A549 (cell line): ENCODE results near the gene SDC3. TPM values are rescaled to one million over a fixed set of nuclear protein-coding genes. Genes with fewer than 3 reads are reported as not detected.
A peak's percentile ranks its signal among the peaks of the same experiment; 100 is the strongest.

Experiments
- ATAC-seq, 2 experiments: fragments of 200-7000 bp in 1 of 2; fragments of >200 bp in 1 of 2; cut with Nextera tagmentation in 1 of 2; cut with Tn5 transposase in 1 of 2; 3 replicates each; pipeline versions ENCODE4 v1.8.0 to v1.9.1; 2018 to 2020; ENCODE audit warnings: mild to moderate bottlenecking in 1 of 2, moderate library complexity in 1 of 2
- CTCF ChIA-PET: fragments of 300-600 bp; sonication (Branson Sonifier 250); formaldehyde crosslinking; extraction: SDS; loops from one replicate; lab custom pipeline; 2021; ENCODE audit warnings: antibody characterized with exemption, inconsistent platforms; lab: Yijun Ruan, JAX
- POLR2A ChIA-PET: fragments of 350-600 bp; formaldehyde crosslinking; extraction: SDS; loops from one replicate; lab custom pipeline; 2021; ENCODE audit warnings: antibody characterized with exemption, inconsistent platforms; lab: Yijun Ruan, JAX
- DNase-seq, 2 experiments: peaks; one replicate each; pipeline versions ENCODE4 v3.0.0 to v3.0.0-alpha.2; 2011 to 2016; ENCODE audit warnings: low read depth in 1 of 2, low spot score in 1 of 2
- FAIRE-seq: peaks from 2 replicates; lab custom pipeline; 2011; peaks lifted over from hg19 to GRCh38; lab: Jason Lieb, UNC
- H3K27ac ChIP-seq, 2 experiments: fragments of >200 bp; sonication (Bioruptor Twin); formaldehyde crosslinking; 3 replicates each; pipeline ENCODE4 v1.5.1; 2016 to 2017
- H3K4me1 ChIP-seq: fragments of >200 bp; sonication (Bioruptor Twin); formaldehyde crosslinking; 3 replicates; pipeline ENCODE4 v1.6.1; 2016
- H3K4me2 ChIP-seq: fragments of >200 bp; sonication (Bioruptor Twin); formaldehyde crosslinking; 3 replicates; pipeline ENCODE4 v1.6.1; 2016
- H3K4me3 ChIP-seq: fragments of >200 bp; sonication (Bioruptor Twin); formaldehyde crosslinking; 3 replicates; pipeline ENCODE4 v1.5.1; 2016
- H3K9me3 ChIP-seq: fragments of >200 bp; sonication (Bioruptor Twin); formaldehyde crosslinking; 3 replicates; pipeline ENCODE4 v1.6.1; 2016
- BHLHE40 ChIP-seq: IDR thresholded peaks from 2 replicates; pipeline ENCODE4 v1.6.1; 2012; ENCODE audit warnings: low read depth, low read length, inconsistent platforms
- CBX2 ChIP-seq: fragments of 200-600 bp; sonication (generic); IDR thresholded peaks from 2 replicates; pipeline ENCODE4 v1.6.1; 2016; ENCODE audit warnings: low read depth, mild to moderate bottlenecking, borderline replicate concordance
- EP300 ChIP-seq, 2 experiments: fragments of >200 bp; sonication (Bioruptor Twin); formaldehyde crosslinking; IDR thresholded peaks; 2 replicates in 1 of 2; 3 replicates in 1 of 2; pipeline ENCODE4 v1.6.1; 2016 to 2017
- FOSB ChIP-seq: fragments of 250-450 bp; sonication (Bioruptor Pico); IDR thresholded peaks from 2 replicates; pipeline ENCODE4 v1.5.0; 2020; ENCODE audit warnings: mild to moderate bottlenecking, moderate library complexity
- FOXS1 ChIP-seq: fragments of 250-450 bp; sonication (Bioruptor Pico); IDR thresholded peaks from 2 replicates; pipeline ENCODE4 v1.5.0; 2020; ENCODE audit warnings: mild to moderate bottlenecking, moderate library complexity
- JUNB ChIP-seq: fragments of >200 bp; sonication (Bioruptor Twin); formaldehyde crosslinking; IDR thresholded peaks from 2 replicates; pipeline ENCODE4 v1.6.1; 2016
- KDM1A ChIP-seq: fragments of 200-600 bp; sonication (generic); IDR thresholded peaks from 2 replicates; pipeline ENCODE4 v1.6.1; 2016; ENCODE audit warnings: low read depth, mild to moderate bottlenecking
- MAFK ChIP-seq: fragments of 450-650 bp; IDR thresholded peaks from 2 replicates; pipeline ENCODE4 v1.6.1; 2014; ENCODE audit not compliant: partially characterized antibody
- POLR2A ChIP-seq: IDR thresholded peaks from 2 replicates; pipeline ENCODE4 v1.6.1; 2012; ENCODE audit warnings: mild to moderate bottlenecking, low read length
- POLR2AphosphoS2 ChIP-seq: conservative IDR thresholded peaks from 2 replicates; pipeline ENCODE4 v1.6.1; 2012; ENCODE audit warnings: low read length, improper control_type of control experiment, inconsistent platforms
- RFX5 ChIP-seq: fragments of 450-650 bp; IDR thresholded peaks from 2 replicates; pipeline ENCODE4 v1.7.1; 2014; ENCODE audit warnings: antibody characterized with exemption, mild to moderate bottlenecking, moderate library complexity
- RNF2 ChIP-seq: fragments of 200-600 bp; sonication (generic); IDR thresholded peaks from 2 replicates; pipeline ENCODE4 v1.6.1; 2016; ENCODE audit warnings: low read depth, mild to moderate bottlenecking, antibody characterized with exemption, moderate library complexity, borderline replicate concordance
- SREBF2 ChIP-seq: fragments of 450-650 bp; IDR thresholded peaks from 2 replicates; pipeline ENCODE4 v1.6.1; 2014; ENCODE audit warnings: mild to moderate bottlenecking, moderate library complexity
- TP53 ChIP-seq: fragments of 250-450 bp; sonication (Bioruptor Pico); IDR thresholded peaks from 2 replicates; pipeline ENCODE4 v1.5.0; 2021; ENCODE audit warnings: mild to moderate bottlenecking, moderate library complexity
- ZC3H11A ChIP-seq: fragments of 450-650 bp; IDR thresholded peaks from 2 replicates; pipeline ENCODE4 v1.6.1; 2014; ENCODE audit warnings: antibody characterized with exemption, mild to moderate bottlenecking
- ZSCAN20 ChIP-seq: fragments of 250-450 bp; sonication (Bioruptor Pico); IDR thresholded peaks from 2 replicates; pipeline ENCODE4 v1.8.0; 2022; ENCODE audit warnings: mild to moderate bottlenecking, moderate library complexity
- WGBS: methylation state at CpG from one replicate; pipeline ENCODE4 v1.1.6; 2017; ENCODE audit errors: missing lambda C conversion rate; 5-methylcytosine and 5-hydroxymethylcytosine counted together
- polyA plus RNA-seq, 4 experiments: library from polyadenylated mRNA; depleted of rRNA in 3 of 4; stranded (reverse); fragments of >200 nt; fragmentation: RNase III in 1 of 4; extraction: RNeasy Plus Mini Kit Qiagen cat#74134 plus additional on column Dnase treatment in 1 of 4; gene quantifications; 2 replicates in 3 of 4; 3 replicates in 1 of 4; pipeline ENCODE4 v1.2.3, GENCODE V29; 2011 to 2017
- TF ChIP-seq, protein P1 (sequence below): fragments of 250-450 bp; sonication (Bioruptor Pico); IDR thresholded peaks from 2 replicates; pipeline ENCODE4 v1.5.0; 2020; ENCODE audit warnings: low read depth, mild to moderate bottlenecking, moderate library complexity
- TF ChIP-seq, protein P2 (sequence below): IDR thresholded peaks from 2 replicates; pipeline ENCODE4 v1.6.1; 2012; ENCODE audit warnings: low read depth, borderline replicate concordance

The SDC3 gene
- polyA plus RNA-seq, 2 of the 4 experiments (the other 2 are of a cell fraction): 2.0 to 8.9 TPM

- ChIA-PET CTCF (interaction anchor here (0.8 to 1.3 kb wide), 6 partner anchors 8 to 132 kb away, joined by 3 to 11 read pairs (median 3); no protein-coding TSS in a partner anchor), POLR2A (no interaction called here)
- TF ChIP-seq KDM1A: no peak
- TF ChIP-seq, protein P1, sequence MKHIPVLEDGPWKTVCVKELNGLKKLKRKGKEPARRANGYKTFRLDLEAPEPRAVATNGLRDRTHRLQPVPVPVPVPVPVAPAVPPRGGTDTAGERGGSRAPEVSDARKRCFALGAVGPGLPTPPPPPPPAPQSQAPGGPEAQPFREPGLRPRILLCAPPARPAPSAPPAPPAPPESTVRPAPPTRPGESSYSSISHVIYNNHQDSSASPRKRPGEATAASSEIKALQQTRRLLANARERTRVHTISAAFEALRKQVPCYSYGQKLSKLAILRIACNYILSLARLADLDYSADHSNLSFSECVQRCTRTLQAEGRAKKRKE (CRISPR knock-in tag): no peak
- no peak for TF ChIP-seq POLR2A
- no peak for TF ChIP-seq ZC3H11A
- no peak for TF ChIP-seq RNF2
- no peak for TF ChIP-seq JUNB
- TF ChIP-seq FOSB (CRISPR knock-in tag): no peak
- TF ChIP-seq POLR2AphosphoS2: no peak
- no peak for TF ChIP-seq EP300 (IDR thresholded peaks at IDR 0.05)
- no peak for TF ChIP-seq SREBF2
- TF ChIP-seq CBX2: no peak
- TF ChIP-seq ZSCAN20 (CRISPR knock-in tag): no peak
- no peak for TF ChIP-seq RFX5
- TF ChIP-seq BHLHE40: no peak
- no peak for TF ChIP-seq FOXS1 (CRISPR knock-in tag)
- no peak for TF ChIP-seq MAFK
- no peak for TF ChIP-seq TP53 (CRISPR knock-in tag)
- Histone ChIP-seq H3K4me2 (no peak overlapping the region), H3K27ac (peak overlapping the region in 1 of 2 experiments; percentile 32; a peak in 2 of 6 replicates), H3K9me3 (no peaks in the 10 kb centered on the region), H3K4me1 (peaks cover 18% of the 10 kb centered on the region), H3K4me3 (no peak overlapping the region)
- FAIRE-seq (no peak), DNase-seq (peak in 1 of 2 experiments; percentile 27), ATAC-seq (peak; percentile 11 to 40; a peak in 2 of 6 replicates)
- WGBS: 49% methylated on average over 4 of the region's 4 CpGs
Measured at GRCh38 chr1:30933874-30934252, 25.3 kb upstream of the SDC3 start.

GRCh38 chr1:30930631-30931173 is 22.1 kb upstream of the SDC3 start:
- DNase-seq: no peak
- H3K27ac ChIP-seq: no peak overlapping the region
- peak in 1 of 2 experiments; percentile 5; a peak in 2 of 6 replicates for ATAC-seq
- TF ChIP-seq POLR2AphosphoS2 (peak; percentile 48; the same call in 1 of the 2 replicates), FOXS1 (CRISPR knock-in tag) (no peak)
- ChIA-PET CTCF (interaction anchor here (0.8 to 3.6 kb wide), 10 partner anchors 10 to 151 kb away, joined by 3 to 35 read pairs (median 6); no protein-coding TSS in a partner anchor), POLR2A (no interaction called here)
- no peak for FAIRE-seq
- H3K4me2 ChIP-seq: no peak overlapping the region
- 86% methylated on average over 5 of the region's 6 CpGs for WGBS
- H3K4me3 ChIP-seq: no peak overlapping the region
- peaks cover 18% of the 10 kb centered on the region for H3K4me1 ChIP-seq
- H3K9me3 ChIP-seq: no peaks in the 10 kb centered on the region

- H3K4me1 ChIP-seq: peaks cover 16% of the 10 kb centered on the region
- POLR2A ChIA-PET: no interaction called here
- ATAC-seq: peak; percentile 33 to 36; a peak in 5 of 6 replicates
- WGBS: 92% methylated on average over 8 of the region's 8 CpGs
- no peak for DNase-seq
- no peak overlapping the region for H3K27ac ChIP-seq
- CTCF ChIA-PET: interaction anchor here (1.0 to 3.6 kb wide), 12 partner anchors 9 to 151 kb away, joined by 3 to 35 read pairs (median 5); no protein-coding TSS in a partner anchor
- no peak overlapping the region for H3K4me3 ChIP-seq
- TF ChIP-seq, protein P2, sequence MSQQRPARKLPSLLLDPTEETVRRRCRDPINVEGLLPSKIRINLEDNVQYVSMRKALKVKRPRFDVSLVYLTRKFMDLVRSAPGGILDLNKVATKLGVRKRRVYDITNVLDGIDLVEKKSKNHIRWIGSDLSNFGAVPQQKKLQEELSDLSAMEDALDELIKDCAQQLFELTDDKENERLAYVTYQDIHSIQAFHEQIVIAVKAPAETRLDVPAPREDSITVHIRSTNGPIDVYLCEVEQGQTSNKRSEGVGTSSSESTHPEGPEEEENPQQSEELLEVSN: no peak
- FAIRE-seq: no peak
- no peaks in the 10 kb centered on the region for H3K9me3 ChIP-seq
- H3K4me2 ChIP-seq: no peak overlapping the region
Measured at GRCh38 chr1:30929944-30930525, 21.5 kb upstream of the SDC3 start.
